ENCODE measurements around the gene ZBTB21.

DNA sequence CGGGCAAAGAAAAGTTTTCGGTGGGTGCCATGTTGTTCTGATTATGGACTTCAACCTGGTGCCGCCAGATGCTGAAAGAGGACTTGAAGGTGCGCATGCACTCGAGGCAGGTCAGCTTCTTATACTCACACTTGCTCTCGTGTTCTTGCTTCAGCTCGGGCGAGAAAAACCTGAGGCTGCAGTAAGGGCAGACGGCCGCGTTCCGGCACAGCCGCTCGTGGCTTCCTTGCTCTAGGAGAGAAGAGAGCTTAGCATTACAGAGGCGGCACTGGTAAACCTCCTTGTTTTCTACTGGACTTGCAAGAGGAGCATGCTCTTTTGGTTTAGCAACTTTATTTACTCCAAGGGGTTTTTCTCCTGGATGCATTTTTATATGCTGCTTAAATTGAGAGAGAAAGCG lies 18.5 kb downstream of the ZBTB21 start:
- TF ChIP-seq POLR2AphosphoS5 (IDR thresholded peaks at IDR 0.05) (no peak), EP300 (IDR thresholded peaks at IDR 0.05) (no peak)
- TF ChIP-seq, protein P1, sequence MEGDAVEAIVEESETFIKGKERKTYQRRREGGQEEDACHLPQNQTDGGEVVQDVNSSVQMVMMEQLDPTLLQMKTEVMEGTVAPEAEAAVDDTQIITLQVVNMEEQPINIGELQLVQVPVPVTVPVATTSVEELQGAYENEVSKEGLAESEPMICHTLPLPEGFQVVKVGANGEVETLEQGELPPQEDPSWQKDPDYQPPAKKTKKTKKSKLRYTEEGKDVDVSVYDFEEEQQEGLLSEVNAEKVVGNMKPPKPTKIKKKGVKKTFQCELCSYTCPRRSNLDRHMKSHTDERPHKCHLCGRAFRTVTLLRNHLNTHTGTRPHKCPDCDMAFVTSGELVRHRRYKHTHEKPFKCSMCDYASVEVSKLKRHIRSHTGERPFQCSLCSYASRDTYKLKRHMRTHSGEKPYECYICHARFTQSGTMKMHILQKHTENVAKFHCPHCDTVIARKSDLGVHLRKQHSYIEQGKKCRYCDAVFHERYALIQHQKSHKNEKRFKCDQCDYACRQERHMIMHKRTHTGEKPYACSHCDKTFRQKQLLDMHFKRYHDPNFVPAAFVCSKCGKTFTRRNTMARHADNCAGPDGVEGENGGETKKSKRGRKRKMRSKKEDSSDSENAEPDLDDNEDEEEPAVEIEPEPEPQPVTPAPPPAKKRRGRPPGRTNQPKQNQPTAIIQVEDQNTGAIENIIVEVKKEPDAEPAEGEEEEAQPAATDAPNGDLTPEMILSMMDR (IDR thresholded peaks at IDR 0.05): no peak

Data from stomach (tissue), 4 donors.